GM12872 (cell line): ENCODE data around the gene DSCAML1.

Source experiments
- CTCF ChIP-seq: IDR thresholded peaks from 3 replicates; pipeline ENCODE4 v1.5.1; 2011; ENCODE audit warnings: low read depth, mild to moderate bottlenecking, low read length, moderate library complexity; ENCODE audit not compliant: insufficient read depth

DSCAML1 gene

GRCh38 chr11:117828611-117829368 lies 31.8 kb upstream of the DSCAML1 start:
- TF ChIP-seq CTCF: no peak

- TF ChIP-seq CTCF: no peak
Measured at GRCh38 chr11:117827521-117828511, 30.8 kb upstream of the DSCAML1 start.

GRCh38 chr11:117826832-117827231 lies 29.8 kb upstream of the DSCAML1 start:
- TF ChIP-seq CTCF: no peak

GRCh38 chr11:117826190-117826570 lies 29.2 kb upstream of the DSCAML1 start:
- no peak for TF ChIP-seq CTCF

GRCh38 chr11:117825538-117826189 lies 28.6 kb upstream of the DSCAML1 start:
- no peak for TF ChIP-seq CTCF

GRCh38 chr11:117824571-117825537 lies 27.8 kb upstream of the DSCAML1 start, which contains the start of gene FXYD2:
Gene FXYD2 (minus strand): TSS chr11:117824744. CDS start chr11:117824678, 66 bp downstream.
- no peak for TF ChIP-seq CTCF
